GM19324 (cell line): ENCODE measurements around the gene CCL22.
"Not testable (repeated sequence)": the region's sequence is repeated elsewhere in the genome, so short reads cannot be mapped to it uniquely, and the experiment has no call there.

ENCODE experiments used
- ATAC-seq: cut with Tn5 transposase; IDR thresholded peaks from one replicate; pipeline ENCODE4 v1.9.1; 2021; ENCODE audit warnings: mild to moderate bottlenecking, moderate library complexity; ENCODE audit not compliant: unreplicated experiment, low FRiP score

CCL22 gene

GRCh38 chr16:57391300-57391699 is 32.7 kb downstream of the CCL22 start:
- no peak for ATAC-seq

GRCh38 chr16:57391708-57392107 is 33.1 kb downstream of the CCL22 start:
- ATAC-seq, result no peak

GRCh38 chr16:57392694-57393093 is 34.1 kb downstream of the CCL22 start:
- no peak for ATAC-seq

- no peak for ATAC-seq
Measured at GRCh38 chr16:57394444-57394843, 35.9 kb downstream of the CCL22 start.

GRCh38 chr16:57395026-57395425 is 36.4 kb downstream of the CCL22 start:
- no peak for ATAC-seq

GRCh38 chr16:57396786-57397185 is 38.2 kb downstream of the CCL22 start:
- no peak for ATAC-seq

GRCh38 chr16:57397493-57397892 is 38.9 kb downstream of the CCL22 start:
- ATAC-seq, result not testable (repeated sequence)

- ATAC-seq, result no peak
Measured at GRCh38 chr16:57401943-57402640, 43.5 kb downstream of the CCL22 start.

- ATAC-seq, result no peak
Measured at GRCh38 chr16:57403965-57404817, 45.6 kb downstream of the CCL22 start, which contains the start of gene CCL17. Gene CCL17, plus strand, starts transcription at chr16:57404767. Its CDS starts 9,166 bp downstream, at chr16:57413933.

- ATAC-seq, result no peak
Measured at GRCh38 chr16:57405097-57405496, 46.5 kb downstream of the CCL22 start.

GRCh38 chr16:57406881-57407280 is 48.3 kb downstream of the CCL22 start:
- ATAC-seq, result no peak

- ATAC-seq, result no peak
Measured at GRCh38 chr16:57407521-57408353, 49.2 kb downstream of the CCL22 start.

- ATAC-seq, result no peak
Measured at GRCh38 chr16:57409065-57409464, 50.5 kb downstream of the CCL22 start.

- no peak for ATAC-seq
Measured at GRCh38 chr16:57409870-57410587, 51.4 kb downstream of the CCL22 start.

GRCh38 chr16:57411362-57411976 is 52.9 kb downstream of the CCL22 start:
- no peak for ATAC-seq

- no peak for ATAC-seq
Measured at GRCh38 chr16:57412584-57412983, 54.0 kb downstream of the CCL22 start.

GRCh38 chr16:57413301-57413730 is 54.7 kb downstream of the CCL22 start:
- peak; percentile 46 for ATAC-seq

- no peak for ATAC-seq
Measured at GRCh38 chr16:57413733-57414132, 55.1 kb downstream of the CCL22 start.
